PFSK-1 (cell line): Measurements from ENCODE around the gene METTL14.

Experiments
- FOXP2 ChIP-seq: optimal IDR thresholded peaks from 2 replicates; pipeline ENCODE3; 2011; ENCODE audit warnings: borderline replicate concordance, control low read depth, inconsistent platforms; ENCODE audit not compliant: insufficient read depth; ENCODE audit errors: extremely low read length, extremely low read depth
- POLR2AphosphoS5 ChIP-seq: IDR thresholded peaks from 2 replicates; pipeline ENCODE4 v1.6.1; 2012; ENCODE audit warnings: low read depth, mild to moderate bottlenecking, control low read depth, low read length, moderate library complexity
- REST ChIP-seq, 2 experiments: IDR thresholded peaks; 2 replicates each; pipeline versions ENCODE4 v1.6.1 to v1.8.0; 2011 to 2012; ENCODE audit warnings: low read depth in 2 of 2, low read length in 2 of 2, control low read depth in 1 of 2, inconsistent platforms in 1 of 2, mild to moderate bottlenecking in 1 of 2, moderate library complexity in 1 of 2; ENCODE audit not compliant: insufficient read depth in 1 of 2
- SIN3A ChIP-seq: IDR thresholded peaks from 2 replicates; pipeline ENCODE4 v1.6.1; 2012; ENCODE audit warnings: mild to moderate bottlenecking, low read length, moderate library complexity, borderline replicate concordance; ENCODE audit not compliant: insufficient read depth

GRCh38 chr4:118745357-118745756 lies 60.2 kb downstream of the METTL14 start:
- TF ChIP-seq REST (IDR thresholded peaks at IDR 0.05; ENCODE audit: insufficient read depth in 1 of 2, low read depth in 2 of 2, low read length in 2 of 2), result no peak
- no peak for TF ChIP-seq POLR2AphosphoS5
- TF ChIP-seq SIN3A, result no peak
- no peak for TF ChIP-seq FOXP2
